A204.1 (cell line): ENCODE measurements around the gene FLNA.
"Not testable (repeated sequence)": the region's sequence is repeated elsewhere in the genome, so short reads cannot be mapped to it uniquely, and the experiment has no call there.

Experiments used
- FAIRE-seq: peaks from 2 replicates; lab custom pipeline; 2012; peaks lifted over from hg19 to GRCh38; lab: Jason Lieb, UNC

Gene FLNA, protein sequence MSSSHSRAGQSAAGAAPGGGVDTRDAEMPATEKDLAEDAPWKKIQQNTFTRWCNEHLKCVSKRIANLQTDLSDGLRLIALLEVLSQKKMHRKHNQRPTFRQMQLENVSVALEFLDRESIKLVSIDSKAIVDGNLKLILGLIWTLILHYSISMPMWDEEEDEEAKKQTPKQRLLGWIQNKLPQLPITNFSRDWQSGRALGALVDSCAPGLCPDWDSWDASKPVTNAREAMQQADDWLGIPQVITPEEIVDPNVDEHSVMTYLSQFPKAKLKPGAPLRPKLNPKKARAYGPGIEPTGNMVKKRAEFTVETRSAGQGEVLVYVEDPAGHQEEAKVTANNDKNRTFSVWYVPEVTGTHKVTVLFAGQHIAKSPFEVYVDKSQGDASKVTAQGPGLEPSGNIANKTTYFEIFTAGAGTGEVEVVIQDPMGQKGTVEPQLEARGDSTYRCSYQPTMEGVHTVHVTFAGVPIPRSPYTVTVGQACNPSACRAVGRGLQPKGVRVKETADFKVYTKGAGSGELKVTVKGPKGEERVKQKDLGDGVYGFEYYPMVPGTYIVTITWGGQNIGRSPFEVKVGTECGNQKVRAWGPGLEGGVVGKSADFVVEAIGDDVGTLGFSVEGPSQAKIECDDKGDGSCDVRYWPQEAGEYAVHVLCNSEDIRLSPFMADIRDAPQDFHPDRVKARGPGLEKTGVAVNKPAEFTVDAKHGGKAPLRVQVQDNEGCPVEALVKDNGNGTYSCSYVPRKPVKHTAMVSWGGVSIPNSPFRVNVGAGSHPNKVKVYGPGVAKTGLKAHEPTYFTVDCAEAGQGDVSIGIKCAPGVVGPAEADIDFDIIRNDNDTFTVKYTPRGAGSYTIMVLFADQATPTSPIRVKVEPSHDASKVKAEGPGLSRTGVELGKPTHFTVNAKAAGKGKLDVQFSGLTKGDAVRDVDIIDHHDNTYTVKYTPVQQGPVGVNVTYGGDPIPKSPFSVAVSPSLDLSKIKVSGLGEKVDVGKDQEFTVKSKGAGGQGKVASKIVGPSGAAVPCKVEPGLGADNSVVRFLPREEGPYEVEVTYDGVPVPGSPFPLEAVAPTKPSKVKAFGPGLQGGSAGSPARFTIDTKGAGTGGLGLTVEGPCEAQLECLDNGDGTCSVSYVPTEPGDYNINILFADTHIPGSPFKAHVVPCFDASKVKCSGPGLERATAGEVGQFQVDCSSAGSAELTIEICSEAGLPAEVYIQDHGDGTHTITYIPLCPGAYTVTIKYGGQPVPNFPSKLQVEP (N-terminal part only)

DNA sequence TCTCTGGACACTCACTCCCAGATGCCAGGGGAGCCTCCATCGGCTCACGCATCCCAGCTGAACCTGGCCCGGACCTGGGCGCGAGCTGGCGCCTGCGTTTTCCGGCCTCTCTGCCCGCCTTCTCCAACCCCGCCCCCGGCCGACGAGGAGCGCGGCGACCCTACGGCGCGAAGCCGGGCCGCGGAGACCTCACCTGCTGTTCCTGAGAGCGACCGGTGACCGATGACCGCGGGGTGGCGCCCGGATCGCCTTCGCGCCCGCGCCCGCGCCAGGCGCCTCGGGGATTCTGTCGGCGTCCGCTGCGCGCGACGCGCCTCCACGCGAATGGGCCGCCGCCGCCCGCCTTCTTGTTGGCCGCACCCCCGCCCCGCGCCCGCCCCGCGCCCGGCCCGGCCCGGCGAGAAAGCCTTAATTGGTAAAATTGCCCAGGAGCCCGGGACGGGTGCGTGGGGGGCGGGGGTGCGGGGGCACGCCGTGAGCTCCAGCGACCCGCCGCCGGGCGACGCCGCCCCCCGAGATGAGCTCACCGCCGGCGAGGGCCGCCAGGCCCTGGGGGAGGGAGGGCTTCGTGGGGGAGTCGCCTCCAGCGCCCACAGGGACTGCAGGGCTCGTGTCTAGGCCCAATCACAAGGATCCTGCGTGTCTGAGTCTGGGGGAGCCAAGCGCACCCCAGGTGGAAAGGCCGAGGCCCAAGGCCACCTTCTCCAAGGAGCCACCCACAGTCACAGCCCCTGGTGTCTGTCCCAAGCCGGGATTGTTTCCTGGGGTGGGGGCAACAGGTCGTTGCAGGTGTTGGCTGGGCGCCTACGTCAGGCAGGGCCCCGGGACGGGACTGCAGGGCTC, at the start of gene FLNA:
TSS of gene FLNA (minus strand) at position 322 of the 843 bp plus-strand sequence. CDS start 3,389 bp downstream, outside the sequence.
- no peak for FAIRE-seq

DNA sequence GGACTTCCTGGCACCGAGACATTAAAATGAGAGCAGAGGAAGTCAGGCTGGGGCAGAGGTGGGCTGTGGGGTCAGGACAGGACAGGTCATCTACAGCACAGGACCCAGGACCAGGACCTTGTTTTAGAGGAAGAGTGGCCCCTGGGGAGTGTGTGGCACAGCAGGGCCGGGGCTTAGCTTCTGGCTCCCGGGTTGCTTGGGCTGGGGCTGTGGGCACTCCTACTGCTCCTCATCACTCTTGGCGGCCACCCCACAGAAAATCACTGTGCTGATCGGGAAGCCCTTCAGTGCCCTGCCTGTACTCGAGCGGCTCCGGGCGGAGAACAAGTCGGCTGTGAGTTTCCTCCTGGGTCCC, 45.9 kb upstream of the FLNA start:
- no peak for FAIRE-seq

DNA sequence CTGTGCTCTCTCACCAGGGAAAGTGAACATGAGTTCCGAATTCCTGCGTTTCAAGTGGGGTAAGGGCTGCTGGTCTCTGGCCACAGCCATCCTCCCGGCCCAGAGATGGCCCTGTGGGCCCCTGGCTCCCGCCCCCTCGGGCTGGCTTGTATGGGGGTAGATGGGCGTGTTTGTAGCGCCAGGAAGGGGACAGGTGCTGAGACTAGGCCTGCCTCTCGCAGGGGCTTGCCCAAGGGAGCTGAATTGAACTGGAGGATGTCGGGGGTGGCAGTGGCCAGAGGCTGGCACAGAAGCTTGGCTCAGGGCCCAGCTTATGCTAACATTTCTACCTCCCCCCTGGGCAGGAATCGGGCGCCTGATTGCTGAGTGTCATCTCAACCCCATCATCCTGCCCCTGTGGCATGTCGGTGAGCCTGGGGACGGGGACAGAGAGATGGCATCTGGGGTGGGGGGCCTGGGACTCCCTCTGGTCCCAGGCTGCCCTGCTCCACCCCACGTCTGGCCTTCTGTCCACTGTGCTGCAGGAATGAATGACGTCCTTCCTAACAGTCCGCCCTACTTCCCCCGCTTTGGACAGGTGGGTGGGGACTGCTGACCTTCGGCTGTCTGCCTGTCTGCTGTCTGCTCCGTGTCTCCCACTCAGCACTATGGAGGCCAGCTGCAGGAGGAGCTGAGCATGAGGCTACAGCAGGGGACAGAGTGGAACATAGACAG, 45.4 kb upstream of the FLNA start:
- no peak for FAIRE-seq

DNA sequence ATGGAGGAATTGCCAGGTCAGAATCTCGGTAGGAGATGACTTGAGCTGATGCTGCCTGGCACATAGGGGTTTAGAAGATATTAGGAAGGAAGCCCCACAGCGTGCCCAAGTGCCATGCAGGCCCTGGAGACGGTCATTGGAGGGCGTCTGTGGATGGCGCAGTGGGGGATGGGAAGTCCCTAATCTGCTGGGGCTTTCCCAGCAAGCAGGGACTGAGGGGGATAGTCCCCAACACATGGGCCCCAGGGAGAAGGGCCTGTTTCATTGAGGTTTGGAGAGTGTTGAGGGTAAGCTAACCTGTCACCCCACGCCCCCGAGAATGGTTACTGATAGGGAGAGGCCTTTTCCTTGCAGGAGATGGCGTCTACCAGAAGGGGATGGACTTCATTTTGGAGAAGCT, 44.8 kb upstream of the FLNA start:
- no peak for FAIRE-seq

DNA sequence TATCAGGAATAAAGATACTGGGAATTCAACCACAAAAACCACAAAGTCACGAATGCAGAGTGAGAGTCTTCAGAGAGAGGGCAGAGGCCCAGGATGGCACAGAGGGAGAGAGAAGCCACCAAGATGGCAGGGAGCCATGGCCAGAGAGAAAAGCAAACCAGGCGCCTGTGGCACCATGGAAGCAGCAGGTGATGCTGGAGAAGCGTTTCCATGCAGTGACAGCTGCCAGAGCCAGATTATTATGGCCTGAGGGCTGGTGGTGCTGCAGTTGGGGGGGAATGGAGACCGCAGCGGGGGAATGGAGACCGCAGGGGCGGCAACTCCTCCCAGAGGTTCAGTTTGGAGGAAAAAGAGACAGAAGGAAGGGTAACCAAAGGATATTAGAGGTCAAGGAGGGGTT, 42.7 kb upstream of the FLNA start:
- FAIRE-seq, result no peak

DNA sequence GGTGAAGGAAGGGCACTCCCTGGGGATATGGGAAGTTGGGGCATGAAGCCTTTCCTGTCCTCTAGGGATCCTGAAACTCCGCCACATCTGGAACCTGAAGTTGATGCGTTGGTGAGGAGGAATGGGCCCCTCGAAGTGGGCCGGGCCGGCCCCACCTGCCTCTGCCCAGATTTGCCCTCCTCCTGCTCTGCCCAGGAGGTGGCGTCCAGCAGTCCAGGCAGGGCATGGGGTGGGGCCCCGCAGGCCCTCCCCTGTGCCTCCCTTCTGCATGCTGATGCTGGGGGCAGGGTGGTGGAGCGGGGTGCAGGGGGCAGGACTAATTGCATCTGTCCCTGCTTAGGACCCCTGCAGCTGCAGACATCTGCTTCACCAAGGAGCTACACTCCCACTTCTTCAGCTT, 38.7 kb upstream of the FLNA start:
- no peak for FAIRE-seq

DNA sequence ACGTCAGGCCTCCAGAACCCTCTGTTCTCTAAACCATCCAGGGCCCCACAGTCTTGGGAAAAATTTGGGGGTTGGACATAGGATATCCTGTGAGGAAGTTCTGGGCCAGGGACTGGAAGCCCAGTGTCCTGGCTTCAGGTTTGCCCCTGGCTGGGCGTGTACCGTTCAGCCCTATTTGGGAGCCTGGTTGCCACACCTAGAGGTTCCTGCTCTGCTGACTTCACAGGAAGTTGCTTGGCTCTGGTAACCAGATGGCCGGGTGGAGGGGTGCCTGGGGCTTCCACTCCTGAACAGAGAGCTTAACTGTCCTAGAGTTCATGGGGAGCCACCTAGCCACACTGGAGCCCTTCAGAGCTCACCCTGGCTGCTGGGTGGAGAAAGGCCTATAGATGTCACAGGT, 38.0 kb upstream of the FLNA start:
- FAIRE-seq, result no peak

DNA sequence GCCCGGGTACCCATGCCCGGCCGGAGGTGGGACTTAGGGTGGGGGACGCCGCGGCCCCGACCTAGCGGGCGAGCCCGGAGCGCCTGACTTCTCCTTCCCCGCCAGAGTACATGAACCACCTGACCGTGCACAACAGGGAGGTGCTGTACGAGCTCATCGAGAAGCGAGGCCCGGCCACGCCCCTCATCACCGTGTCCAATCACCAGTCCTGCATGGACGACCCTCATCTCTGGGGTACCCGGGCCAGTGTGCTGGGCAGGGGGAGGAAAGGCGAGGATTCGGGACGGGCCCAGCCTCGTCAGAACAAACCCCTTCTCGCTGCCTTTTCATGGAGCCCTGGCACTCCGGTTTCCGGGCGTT, 37.5 kb upstream of the FLNA start:
- FAIRE-seq, result no peak

DNA sequence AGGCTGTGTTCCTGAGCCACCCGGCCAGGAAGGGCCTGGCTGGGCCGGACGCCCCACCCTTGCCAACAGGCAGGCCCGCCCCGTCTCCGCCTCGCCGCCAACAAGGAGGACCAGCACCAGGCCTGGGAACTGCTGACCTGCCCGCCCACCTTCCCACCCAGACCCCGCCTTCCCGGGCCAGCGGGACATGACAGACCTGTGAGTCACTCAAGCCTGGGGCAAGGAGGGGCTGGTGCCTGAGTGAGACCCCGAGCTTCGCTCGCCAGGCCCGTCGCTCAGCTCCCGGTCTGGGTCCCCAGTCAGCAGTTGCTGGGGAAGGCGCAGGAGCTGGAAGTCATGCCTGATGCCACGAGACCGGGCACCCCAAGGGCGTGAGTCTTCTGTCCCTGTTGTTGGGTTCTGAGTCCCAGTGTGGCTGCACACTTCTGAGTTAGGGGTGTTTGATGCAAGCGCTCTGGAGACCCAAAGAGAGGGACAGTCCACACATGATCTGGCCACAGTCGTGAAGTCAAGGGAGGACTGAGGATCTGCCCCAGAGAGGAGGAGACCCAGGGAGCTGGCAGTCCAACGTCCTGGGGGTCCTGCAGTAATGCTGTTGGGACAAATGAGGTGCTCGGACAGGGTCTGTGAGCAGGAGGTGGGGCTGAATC, 34.9 kb upstream of the FLNA start, which contains the start of gene DNASE1L1:
TSS of gene DNASE1L1 (minus strand) at position 33 of the 650 bp plus-strand sequence. CDS start 3,686 bp downstream, outside the sequence.
- no peak for FAIRE-seq

DNA sequence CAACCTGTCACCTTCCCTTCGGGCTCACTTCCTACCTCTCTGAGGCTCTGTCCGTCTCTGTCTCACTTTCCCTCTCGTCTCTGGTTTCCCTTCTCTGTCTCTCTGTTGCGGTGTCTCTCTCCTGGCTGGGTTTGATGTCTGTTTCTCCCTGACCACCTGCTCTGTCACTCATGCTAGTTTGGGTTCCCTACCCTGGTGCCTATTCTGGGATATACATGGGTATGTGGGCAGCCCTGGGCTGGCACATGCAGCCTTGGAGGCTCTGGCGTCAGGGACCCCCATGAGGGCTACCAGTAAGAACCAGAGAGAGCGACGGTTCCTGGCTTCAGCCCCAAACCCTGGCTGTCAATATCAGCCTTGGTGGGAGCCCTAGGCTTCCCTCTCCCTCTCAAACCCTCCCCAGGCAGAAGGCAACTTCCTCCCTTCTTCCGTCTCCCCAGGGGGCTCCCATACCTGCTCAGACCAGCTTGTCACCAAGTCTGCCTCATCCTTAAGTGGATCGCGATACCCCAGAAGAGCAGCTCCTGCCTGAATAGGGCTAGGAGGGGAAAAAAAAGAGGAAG, 34.3 kb upstream of the FLNA start:
- no peak for FAIRE-seq

DNA sequence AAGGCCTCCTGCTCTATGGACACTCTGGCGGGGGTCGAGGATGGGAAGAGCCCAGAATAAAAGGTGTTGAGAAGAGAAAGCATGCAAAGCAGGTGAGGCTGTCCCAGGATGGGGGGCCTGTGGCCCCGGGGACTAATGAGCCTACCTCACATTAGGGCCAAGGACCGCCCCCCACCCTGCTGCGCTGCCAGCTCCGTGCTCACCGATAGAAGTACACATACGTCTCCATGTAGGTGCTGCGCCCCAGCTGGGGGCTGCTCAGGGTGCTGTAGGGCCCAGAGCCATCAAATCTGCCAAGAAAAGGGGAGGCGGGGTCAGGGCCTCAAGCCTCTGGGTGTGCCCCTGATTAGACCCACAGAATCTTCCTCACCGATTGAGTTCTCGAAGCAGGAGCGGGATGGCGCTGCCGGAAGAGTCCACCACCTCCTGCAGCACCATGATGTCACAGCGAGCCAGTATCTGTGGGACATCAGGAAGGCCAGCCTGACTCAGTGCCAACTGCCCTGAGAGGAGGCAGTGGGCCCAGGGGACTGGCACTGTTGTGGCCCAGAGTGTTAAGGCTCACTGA, 30.3 kb upstream of the FLNA start:
- FAIRE-seq, result no peak

DNA sequence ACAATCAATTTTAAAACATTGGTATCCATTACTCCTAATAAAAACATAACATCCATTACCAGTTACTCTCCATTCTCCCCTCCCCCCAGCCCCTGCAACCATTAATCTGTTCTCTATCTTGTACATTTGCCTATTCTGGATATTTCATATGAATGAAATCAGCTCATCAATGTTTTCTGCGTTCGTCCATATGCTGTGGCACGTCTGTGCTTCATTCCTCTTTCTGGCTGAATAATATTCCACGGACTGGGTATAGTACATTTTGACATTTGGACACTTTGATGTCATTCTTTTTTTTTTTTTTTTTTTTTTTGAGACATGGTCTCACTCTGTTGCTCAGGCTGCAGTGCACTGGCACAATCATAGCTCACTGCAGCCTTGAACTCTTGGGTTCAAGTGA, 29.4 kb upstream of the FLNA start:
- FAIRE-seq, result no peak

DNA sequence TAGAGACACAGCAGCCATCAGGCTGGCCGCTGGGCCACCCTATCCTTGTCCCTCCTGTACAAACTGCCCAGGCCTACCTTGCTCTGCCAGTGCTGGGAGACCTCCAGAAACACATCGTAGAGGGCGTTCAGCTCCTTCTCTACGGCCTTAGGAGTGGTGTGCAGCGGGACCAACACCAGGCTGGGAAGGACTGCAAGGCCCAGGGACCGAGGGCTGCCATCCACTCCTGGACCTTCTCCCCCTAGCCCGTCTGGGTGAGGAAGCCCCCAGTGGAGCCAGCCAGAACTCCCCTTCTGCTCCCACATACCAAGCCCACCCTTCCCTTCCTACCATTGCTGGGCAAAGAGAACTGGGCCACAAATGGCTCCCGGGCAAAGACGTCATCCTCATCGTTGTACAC, 28.8 kb upstream of the FLNA start:
- FAIRE-seq, result no peak

DNA sequence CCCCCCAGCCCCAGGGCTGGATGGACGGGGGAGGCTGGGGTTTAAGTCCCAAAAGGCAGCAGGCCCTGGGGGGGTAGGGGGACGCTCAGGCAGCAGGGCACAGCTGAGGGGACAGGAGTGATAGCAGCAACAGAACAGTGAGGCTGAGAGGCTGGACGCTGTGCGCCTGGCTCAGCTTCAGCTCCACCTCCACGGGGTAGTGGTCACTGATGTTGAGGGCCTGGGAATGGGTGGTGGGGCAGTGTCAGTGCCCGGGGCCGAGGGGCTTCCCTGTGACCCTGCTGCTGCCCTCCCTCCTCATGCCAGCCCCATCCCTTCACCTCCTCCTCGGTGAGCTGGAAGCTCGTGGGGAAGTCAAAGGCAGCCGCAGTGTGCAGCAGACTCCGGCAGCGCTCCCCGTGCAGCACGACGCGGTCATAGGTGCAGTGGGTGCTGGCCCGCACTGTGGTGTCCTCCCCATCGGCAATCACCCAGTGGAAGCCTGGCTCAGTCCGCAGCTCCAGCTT, 28.2 kb upstream of the FLNA start:
- no peak for FAIRE-seq

DNA sequence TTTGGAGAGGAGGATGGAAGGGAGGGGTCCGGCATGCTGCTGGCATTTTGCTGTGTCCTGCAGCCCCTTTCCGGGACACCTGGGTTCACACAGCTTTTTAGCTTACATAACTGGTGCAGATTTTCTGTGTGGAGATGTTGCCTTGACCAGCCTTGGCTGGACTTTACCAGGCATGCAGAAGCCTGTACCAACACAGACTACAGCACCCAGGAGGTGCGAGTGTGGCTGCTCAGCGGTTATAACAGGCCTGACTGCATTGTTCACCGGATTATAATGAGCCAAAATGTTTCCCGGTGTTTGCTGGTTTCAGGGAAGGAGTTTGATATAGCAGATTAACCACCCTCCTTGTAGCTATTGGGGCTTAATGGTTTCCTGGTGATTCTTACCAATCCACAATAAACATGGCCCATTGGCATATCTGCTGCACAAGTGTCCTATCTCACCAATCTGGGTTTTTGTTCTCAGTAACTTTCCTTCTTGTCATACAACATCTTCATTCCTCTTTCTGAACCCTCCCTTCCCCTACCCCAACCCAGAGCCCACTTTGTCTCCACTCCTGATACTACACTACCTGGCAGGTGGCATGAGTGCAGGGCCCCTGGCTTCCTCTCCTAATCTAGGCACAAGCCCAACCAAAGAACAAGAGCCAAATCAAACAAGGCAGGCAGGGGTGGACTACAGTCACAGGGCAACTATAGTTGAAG, 27.6 kb upstream of the FLNA start:
- FAIRE-seq, result no peak

DNA sequence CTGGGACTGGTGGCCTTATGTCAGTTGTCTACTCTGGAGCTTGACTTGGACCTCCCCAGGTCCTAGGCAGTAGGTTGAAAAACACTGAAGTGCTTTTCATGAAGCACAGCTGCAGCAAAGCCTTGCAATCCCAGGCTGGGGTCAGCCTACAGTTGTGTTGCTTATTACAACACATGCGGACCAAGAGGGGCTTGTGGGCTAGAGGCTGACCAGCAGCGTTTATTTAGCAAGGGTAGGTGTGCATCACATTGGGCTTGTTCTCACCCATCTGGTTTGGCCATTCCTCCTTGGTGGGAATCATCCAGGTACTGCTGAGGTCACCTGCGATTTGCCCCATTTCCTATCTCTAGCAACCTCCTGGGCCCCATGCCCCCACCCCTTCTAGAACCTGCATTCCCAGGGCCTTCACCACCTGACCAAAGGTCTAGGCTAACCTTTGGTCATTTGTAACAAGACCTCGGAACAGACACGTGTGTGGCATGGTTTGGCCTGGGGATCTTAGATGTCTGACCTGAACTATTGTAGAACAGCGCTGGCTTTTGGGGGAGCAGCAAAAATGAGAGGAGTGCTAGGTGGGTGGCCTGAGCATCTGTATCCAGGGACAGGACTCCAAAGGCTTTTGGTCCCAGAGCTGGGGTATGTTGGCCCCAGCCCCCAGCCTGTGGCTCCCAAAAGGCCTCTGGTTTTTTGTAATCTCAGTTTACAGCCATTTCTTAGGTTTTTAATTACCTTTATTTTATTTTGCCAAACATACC, 26.8 kb upstream of the FLNA start:
- no peak for FAIRE-seq

DNA sequence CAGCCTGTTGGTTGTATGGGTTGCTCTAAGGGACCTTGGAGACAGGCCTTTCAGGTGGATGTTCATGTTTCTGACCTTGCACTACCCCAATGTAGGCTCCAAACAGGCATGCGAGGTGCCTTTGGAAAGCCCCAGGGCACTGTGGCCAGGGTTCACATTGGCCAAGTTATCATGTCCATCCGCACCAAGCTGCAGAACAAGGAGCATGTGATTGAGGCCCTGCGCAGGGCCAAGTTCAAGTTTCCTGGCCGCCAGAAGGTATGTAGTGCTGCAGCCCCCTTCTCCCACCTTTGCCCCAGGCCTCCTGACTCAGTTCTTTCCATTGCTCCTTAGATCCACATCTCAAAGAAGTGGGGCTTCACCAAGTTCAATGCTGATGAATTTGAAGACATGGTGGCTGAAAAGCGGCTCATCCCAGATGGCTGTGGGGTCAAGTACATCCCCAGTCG, 26.0 kb upstream of the FLNA start:
- FAIRE-seq, result not testable (repeated sequence)
